Trophoblast cell (in vitro differentiated cells and primary cell): ENCODE results near the gene CDKN2AIP.

Source experiments
- DNase-seq, 2 donors: peaks; one replicate each; pipeline ENCODE4 v3.0.0-alpha.2; 2016
- H2AFZ ChIP-seq: 2 replicates; pipeline ENCODE4 v1.6.1; 2013; ENCODE audit warnings: low read length, moderate library complexity, mild to moderate bottlenecking; ENCODE audit not compliant: insufficient read depth, poor library complexity
- H2AK5ac ChIP-seq: 2 replicates; pipeline ENCODE4 v1.6.1; 2013; ENCODE audit warnings: mild to moderate bottlenecking, low read length
- H2BK120ac ChIP-seq: 2 replicates; pipeline ENCODE4 v1.6.1; 2013; ENCODE audit warnings: low read length, mild to moderate bottlenecking, moderate library complexity; ENCODE audit not compliant: insufficient read depth, poor library complexity
- H2BK12ac ChIP-seq: 2 replicates; pipeline ENCODE4 v1.6.1; 2013; ENCODE audit warnings: mild to moderate bottlenecking, low read length, moderate library complexity
- H2BK5ac ChIP-seq: 2 replicates; pipeline ENCODE4 v1.6.1; 2013; ENCODE audit warnings: low read length, low read depth, moderate library complexity, mild to moderate bottlenecking; ENCODE audit not compliant: poor library complexity
- H3K14ac ChIP-seq: 2 replicates; pipeline ENCODE4 v1.6.1; 2013; ENCODE audit warnings: mild to moderate bottlenecking, low read length
- H3K18ac ChIP-seq: 2 replicates; pipeline ENCODE4 v1.6.1; 2013; ENCODE audit warnings: mild to moderate bottlenecking, low read length
- H3K23ac ChIP-seq: 2 replicates; pipeline ENCODE4 v1.6.1; 2013; ENCODE audit warnings: low read length
- H3K27ac ChIP-seq: 2 replicates; pipeline ENCODE4 v1.5.1; 2013; ENCODE audit warnings: low read depth, mild to moderate bottlenecking, inconsistent platforms, low read length, moderate library complexity
- H3K27me3 ChIP-seq: 2 replicates; pipeline ENCODE4 v1.6.1; 2013; ENCODE audit warnings: inconsistent platforms, mild to moderate bottlenecking, low read length, moderate library complexity; ENCODE audit not compliant: insufficient read depth
- H3K36me3 ChIP-seq, 2 experiments: 1 replicate in 1 of 2; 2 replicates in 1 of 2; pipeline ENCODE4 v1.6.1; 2013; ENCODE audit warnings: low read length in 2 of 2, mild to moderate bottlenecking in 2 of 2, moderate library complexity in 1 of 2; ENCODE audit not compliant: insufficient read depth in 2 of 2, control insufficient read depth in 1 of 2
- H3K4ac ChIP-seq: 2 replicates; pipeline ENCODE4 v1.6.1; 2013; ENCODE audit warnings: low read depth, mild to moderate bottlenecking, low read length, moderate library complexity
- H3K4me1 ChIP-seq, 2 experiments: 1 replicate in 1 of 2; 2 replicates in 1 of 2; pipeline ENCODE4 v1.6.1; 2013; ENCODE audit warnings: low read length in 2 of 2, mild to moderate bottlenecking in 2 of 2, moderate library complexity in 1 of 2; ENCODE audit not compliant: insufficient read depth in 2 of 2, control insufficient read depth in 1 of 2
- H3K4me2 ChIP-seq: 2 replicates; pipeline ENCODE4 v1.6.1; 2013; ENCODE audit warnings: inconsistent platforms, mild to moderate bottlenecking, low read length, moderate library complexity
- H3K4me3 ChIP-seq: 2 replicates; pipeline ENCODE4 v1.5.1; 2013; ENCODE audit warnings: mild to moderate bottlenecking, low read depth, low read length, inconsistent platforms
- H3K79me1 ChIP-seq: one replicate; pipeline ENCODE4 v1.6.1; 2013; ENCODE audit warnings: low read length
- H3K79me2 ChIP-seq: 2 replicates; pipeline ENCODE4 v1.6.1; 2013; ENCODE audit warnings: low read length, mild to moderate bottlenecking; ENCODE audit not compliant: control insufficient read depth, insufficient read depth, poor library complexity
- H3K9ac ChIP-seq: 2 replicates; pipeline ENCODE4 v1.6.1; 2013; ENCODE audit warnings: mild to moderate bottlenecking, low read length
- H3K9me3 ChIP-seq: 2 replicates; pipeline ENCODE4 v1.6.1; 2013; ENCODE audit warnings: low read depth, mild to moderate bottlenecking, control low read depth, inconsistent platforms, low read length; ENCODE audit not compliant: insufficient read depth
- H4K12ac ChIP-seq: 2 replicates; pipeline ENCODE4 v1.6.1; 2013; ENCODE audit warnings: low read depth, mild to moderate bottlenecking, low read length, moderate library complexity
- H4K8ac ChIP-seq: 2 replicates; pipeline ENCODE4 v1.6.1; 2013; ENCODE audit warnings: low read depth, mild to moderate bottlenecking, low read length, moderate library complexity
- H4K91ac ChIP-seq: one replicate; pipeline ENCODE4 v1.6.1; 2013; ENCODE audit warnings: low read depth, mild to moderate bottlenecking, low read length, moderate library complexity
- WGBS: extraction: QIAGEN DNeasy Blood & Tissue Kit; methylation state at CpG from one replicate; pipeline ENCODE4 v1.1.7; 2013; ENCODE audit warnings: missing lambda C conversion rate; ENCODE audit not compliant: insufficient read length, insufficient coverage; ENCODE audit errors: extremely low coverage; 5-methylcytosine and 5-hydroxymethylcytosine counted together

The CDKN2AIP gene

GRCh38 chr4:183448436-183448835 lies 4.0 kb downstream of the CDKN2AIP start:
- Histone ChIP-seq H2AK5ac (no peak overlapping the region), H3K23ac (no peak overlapping the region), H3K27ac (no peak overlapping the region), H3K9ac (no peak overlapping the region), H3K9me3 (no peaks in the 10 kb centered on the region), H3K4me1 (no peaks in the 10 kb centered on the region), H3K79me1 (peaks cover 15% of the 10 kb centered on the region), H4K12ac (no peak overlapping the region), H3K4ac (no peak overlapping the region), H3K27me3 (no peaks in the 10 kb centered on the region), H4K8ac (no peak overlapping the region), H3K14ac (no peak overlapping the region), H3K79me2 (peaks cover 15% of the 10 kb centered on the region), H4K91ac (no peak overlapping the region), H3K36me3 (peaks cover 5 to 11% of the 10 kb centered on the region in 2 experiments), H2AFZ (no peak overlapping the region), H3K4me2 (no peak overlapping the region), H2BK120ac (no peak overlapping the region), H2BK5ac (no peak overlapping the region), H3K18ac (no peak overlapping the region), H2BK12ac (no peak overlapping the region), H3K4me3 (no peak overlapping the region)
- no CpG with 5 or more reads among the region's 3 CpGs for WGBS
- no peak for DNase-seq

GRCh38 chr4:183449193-183449882 lies 4.9 kb downstream of the CDKN2AIP start:
- Histone ChIP-seq H4K12ac (no peak overlapping the region), H2BK12ac (no peak overlapping the region), H3K36me3 (peaks cover 5 to 11% of the 10 kb centered on the region in 2 experiments), H3K4me2 (no peak overlapping the region), H3K27me3 (no peaks in the 10 kb centered on the region), H3K9me3 (no peaks in the 10 kb centered on the region), H3K4me1 (no peaks in the 10 kb centered on the region), H2BK5ac (no peak overlapping the region), H3K79me1 (peaks cover 7% of the 10 kb centered on the region), H3K27ac (no peak overlapping the region), H4K8ac (no peak overlapping the region), H3K18ac (no peak overlapping the region), H2AFZ (no peak overlapping the region), H3K79me2 (peaks cover 7% of the 10 kb centered on the region), H3K23ac (no peak overlapping the region), H3K4me3 (no peak overlapping the region), H3K4ac (no peak overlapping the region), H3K14ac (no peak overlapping the region), H2BK120ac (no peak overlapping the region), H3K9ac (no peak overlapping the region), H2AK5ac (no peak overlapping the region), H4K91ac (no peak overlapping the region)
- WGBS, result no CpG with 5 or more reads among the region's 5 CpGs
- peak; percentile 76 to 96 for DNase-seq

GRCh38 chr4:183450108-183450507 lies 5.7 kb downstream of the CDKN2AIP start:
- Histone ChIP-seq H3K18ac (no peak overlapping the region), H3K4me1 (no peaks in the 10 kb centered on the region), H2AFZ (no peak overlapping the region), H3K4me2 (no peak overlapping the region), H3K27me3 (no peaks in the 10 kb centered on the region), H2AK5ac (no peak overlapping the region), H3K9ac (no peak overlapping the region), H3K14ac (no peak overlapping the region), H3K9me3 (no peaks in the 10 kb centered on the region), H3K23ac (no peak overlapping the region), H3K36me3 (peaks cover 5 to 11% of the 10 kb centered on the region in 2 experiments), H4K8ac (no peak overlapping the region), H3K4me3 (no peak overlapping the region), H2BK5ac (no peak overlapping the region), H3K79me1 (peaks cover 1% of the 10 kb centered on the region), H3K4ac (no peak overlapping the region), H4K12ac (no peak overlapping the region), H4K91ac (no peak overlapping the region), H3K79me2 (peaks cover 1% of the 10 kb centered on the region), H2BK120ac (no peak overlapping the region), H3K27ac (no peak overlapping the region), H2BK12ac (no peak overlapping the region)
- DNase-seq, result no peak
- WGBS, result no CpG with 5 or more reads among the region's 1 CpG

- Histone ChIP-seq H3K27ac (no peak overlapping the region), H3K4me2 (no peak overlapping the region), H2AFZ (no peak overlapping the region), H3K27me3 (no peaks in the 10 kb centered on the region), H4K12ac (no peak overlapping the region), H3K9me3 (no peaks in the 10 kb centered on the region), H3K79me1 (no peaks in the 10 kb centered on the region), H2BK120ac (no peak overlapping the region), H4K8ac (no peak overlapping the region), H2BK12ac (no peak overlapping the region), H3K79me2 (no peaks in the 10 kb centered on the region), H3K23ac (no peak overlapping the region), H2BK5ac (no peak overlapping the region), H3K4ac (no peak overlapping the region), H3K36me3 (no peaks in the 10 kb centered on the region), H3K14ac (no peak overlapping the region), H3K9ac (no peak overlapping the region), H3K4me1 (no peaks in the 10 kb centered on the region), H3K18ac (no peak overlapping the region), H4K91ac (no peak overlapping the region), H3K4me3 (no peak overlapping the region), H2AK5ac (no peak overlapping the region)
- peak in 1 of 2 donors; percentile 39 for DNase-seq
- no CpG with 5 or more reads among the region's 7 CpGs for WGBS
These were observed 11.2 kb downstream of the CDKN2AIP start for GRCh38 chr4:183455431-183456195.
